OCI-LY7 (cell line): ENCODE measurements around the gene SEMA5A. TPM values are rescaled to one million over a fixed set of nuclear protein-coding genes. Genes with fewer than 3 reads are reported as not detected.

Experiments used
- BruUV-seq: library from RNA; stranded (reverse); fragments of 400-500 nt; replicated peaks from 2 replicates; lab custom pipeline; 2021; lab: Mats Ljungman, UMichigan
- CTCF ChIA-PET: fragments of 300-600 bp; sonication (Branson Sonifier 250); formaldehyde crosslinking; loops from one replicate; lab custom pipeline; 2022; ENCODE audit warnings: antibody characterized with exemption; ENCODE audit not compliant: unreplicated experiment; lab: Charles Lee
- POLR2A ChIA-PET: fragments of 300-600 bp; sonication (Branson Sonifier 250); formaldehyde crosslinking; loops from one replicate; lab custom pipeline; 2022; ENCODE audit warnings: antibody characterized with exemption; lab: Charles Lee
- DNase-seq: peaks from one replicate; pipeline ENCODE4 v3.0.0-alpha.2; 2015; ENCODE audit warnings: low spot score
- H2AFZ ChIP-seq: fragments of 200-600 bp; sonication (generic), shearing (Covaris generic); 2 replicates; pipeline ENCODE4 v1.6.1; 2014; ENCODE audit warnings: mild to moderate bottlenecking, antibody characterized with exemption, low read length, moderate library complexity
- H3K27ac ChIP-seq: fragments of 200-600 bp; sonication (generic); 2 replicates; pipeline ENCODE4 v1.5.1; 2014; ENCODE audit warnings: mixed run types, low read depth, mild to moderate bottlenecking, moderate library complexity, low read length, inconsistent platforms; ENCODE audit not compliant: poor library complexity, severe bottlenecking
- H3K36me3 ChIP-seq: fragments of 200-600 bp; sonication (generic); 2 replicates; pipeline ENCODE4 v1.6.1; 2014; ENCODE audit warnings: mild to moderate bottlenecking, antibody characterized with exemption, low read length, moderate library complexity, mixed read lengths; ENCODE audit not compliant: insufficient read depth
- H3K4me1 ChIP-seq: fragments of 200-600 bp; sonication (generic); 2 replicates; pipeline ENCODE4 v1.5.1; 2014; ENCODE audit warnings: mild to moderate bottlenecking, low read length; ENCODE audit not compliant: insufficient read depth, poor library complexity, severe bottlenecking
- H3K4me2 ChIP-seq: fragments of 200-600 bp; sonication (generic); 2 replicates; pipeline ENCODE4 v1.6.1; 2014; ENCODE audit warnings: mild to moderate bottlenecking, low read length
- H3K4me3 ChIP-seq: fragments of 200-600 bp; sonication (generic); 2 replicates; pipeline ENCODE4 v1.5.1; 2014; ENCODE audit warnings: mild to moderate bottlenecking, low read depth, low read length; ENCODE audit not compliant: poor library complexity, severe bottlenecking
- H3K79me2 ChIP-seq: fragments of 200-600 bp; sonication (generic); 2 replicates; pipeline ENCODE4 v1.6.1; 2016; ENCODE audit warnings: low read depth, mild to moderate bottlenecking, low read length, moderate library complexity, mixed read lengths; ENCODE audit not compliant: insufficient read depth
- H3K9me2 ChIP-seq: fragments of 200-600 bp; sonication (generic); 2 replicates; pipeline ENCODE4 v1.6.1; 2016; ENCODE audit warnings: mild to moderate bottlenecking, low read length, mixed read lengths; ENCODE audit not compliant: insufficient read depth
- H3K9me3 ChIP-seq: fragments of 200-600 bp; sonication (generic); 2 replicates; pipeline ENCODE4 v1.6.1; 2014; ENCODE audit warnings: mild to moderate bottlenecking, mixed run types, low read length, mixed read lengths
- H4K20me1 ChIP-seq: fragments of 200-600 bp; sonication (generic); 2 replicates; pipeline ENCODE4 v1.6.1; 2014; ENCODE audit warnings: mild to moderate bottlenecking, antibody characterized with exemption, low read length, moderate library complexity, mixed read lengths; ENCODE audit not compliant: insufficient read depth
- CTCF ChIP-seq: fragments of 200-600 bp; sonication (generic); conservative IDR thresholded peaks from 2 replicates; pipeline ENCODE4 v1.5.1; 2014; ENCODE audit warnings: mild to moderate bottlenecking, antibody characterized with exemption, low read length, moderate library complexity, mixed read lengths
- EZH2phosphoT487 ChIP-seq: fragments of 200-600 bp; sonication (generic); IDR thresholded peaks from 2 replicates; pipeline ENCODE4 v1.6.1; 2018; ENCODE audit warnings: low read depth, borderline replicate concordance, mild to moderate bottlenecking, mixed run types, antibody characterized with exemption, low read length, moderate library complexity, mixed read lengths
- intact Hi-C: fragments of 100-400 bp; cut with micrococcal nuclease; formaldehyde crosslinking; loops from one replicate; pipeline ENCODE4 v1.10.0; 2022; ENCODE audit not compliant: unreplicated experiment
- total RNA-seq, 2 experiments: library from RNA; depleted of rRNA in 1 of 2; stranded (reverse); fragments of >200 nt in 1 of 2; shearing (Covaris generic) in 1 of 2; gene quantifications; 2 replicates each; pipeline ENCODE4 v1.2.3, GENCODE V29; 2014 to 2022

SEMA5A gene
- total RNA-seq, 2 experiments from 2014 or later, result not detected

- Histone ChIP-seq H3K9me2 (no peaks in the 10 kb centered on the region), H4K20me1 (no peaks in the 10 kb centered on the region), H3K79me2 (no peaks in the 10 kb centered on the region), H2AFZ (no peak overlapping the region), H3K27ac (no peak overlapping the region), H3K36me3 (no peaks in the 10 kb centered on the region), H3K4me2 (no peak overlapping the region), H3K4me1 (no peaks in the 10 kb centered on the region), H3K4me3 (no peak overlapping the region), H3K9me3 (no peaks in the 10 kb centered on the region)
- POLR2A ChIA-PET, result interaction anchor here (0.6 to 0.9 kb wide), 2 partner anchors 49 to 1281 kb away, joined by 3 to 4 read pairs; no protein-coding TSS in a partner anchor
- BruUV-seq, result no TSS peak
- no peak for TF ChIP-seq EZH2phosphoT487
- TF ChIP-seq CTCF, result no peak
- no peak for DNase-seq
- CTCF ChIA-PET, result no interaction called here
- intact Hi-C loops, result no loop called here
Observed at GRCh38 chr5:9040475-9040874, 505.4 kb downstream of the SEMA5A start.

- no TSS peak for BruUV-seq
- Histone ChIP-seq H3K79me2 (no peaks in the 10 kb centered on the region), H3K4me2 (no peak overlapping the region), H4K20me1 (no peaks in the 10 kb centered on the region), H2AFZ (no peak overlapping the region), H3K4me3 (no peak overlapping the region), H3K27ac (no peak overlapping the region), H3K4me1 (no peaks in the 10 kb centered on the region), H3K9me2 (no peaks in the 10 kb centered on the region), H3K9me3 (no peaks in the 10 kb centered on the region), H3K36me3 (no peaks in the 10 kb centered on the region)
- TF ChIP-seq CTCF, result no peak
- no peak for TF ChIP-seq EZH2phosphoT487
- DNase-seq, result no peak
- CTCF ChIA-PET, result no interaction called here
- POLR2A ChIA-PET, result no interaction called here
- intact Hi-C loops, result no loop called here
Observed at GRCh38 chr5:9037048-9037447, 508.8 kb downstream of the SEMA5A start.

GRCh38 chr5:9035346-9035745 lies 510.5 kb downstream of the SEMA5A start:
- Histone ChIP-seq H4K20me1 (no peaks in the 10 kb centered on the region), H3K9me3 (no peaks in the 10 kb centered on the region), H3K4me3 (no peak overlapping the region), H3K79me2 (no peaks in the 10 kb centered on the region), H3K4me1 (no peaks in the 10 kb centered on the region), H3K9me2 (no peaks in the 10 kb centered on the region), H3K27ac (no peak overlapping the region), H3K4me2 (no peak overlapping the region), H3K36me3 (no peaks in the 10 kb centered on the region), H2AFZ (no peak overlapping the region)
- TF ChIP-seq CTCF, result no peak
- no peak for TF ChIP-seq EZH2phosphoT487
- intact Hi-C loops, result no loop called here
- DNase-seq, result no peak
- no TSS peak for BruUV-seq
- POLR2A ChIA-PET, result interaction anchor here (0.7 kb wide), 1 partner anchor 415 kb away, joined by 5 read pairs; no protein-coding TSS in a partner anchor
- CTCF ChIA-PET, result no interaction called here
